ENCODE results near the gene NKX2-2.

DNA sequence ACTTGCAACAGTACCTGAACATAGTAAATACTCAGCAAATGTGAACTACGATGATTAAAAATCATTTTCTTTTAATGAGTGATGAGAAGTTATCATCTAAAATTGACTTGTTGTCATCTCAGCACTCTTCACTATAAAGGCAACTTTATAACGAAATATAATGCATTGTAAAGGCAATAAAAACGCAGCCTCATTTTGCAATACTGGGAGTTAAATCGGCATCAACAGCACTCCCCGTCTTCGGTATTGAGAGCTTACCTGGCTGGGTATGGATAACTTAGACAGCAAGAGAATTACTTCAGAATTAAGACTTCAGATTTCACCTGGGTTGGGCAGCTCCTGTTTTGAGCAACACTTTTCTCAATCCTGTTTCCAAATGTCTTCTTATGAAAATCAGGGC is 20.8 kb downstream of the NKX2-2 start:
- TF ChIP-seq, protein P1, sequence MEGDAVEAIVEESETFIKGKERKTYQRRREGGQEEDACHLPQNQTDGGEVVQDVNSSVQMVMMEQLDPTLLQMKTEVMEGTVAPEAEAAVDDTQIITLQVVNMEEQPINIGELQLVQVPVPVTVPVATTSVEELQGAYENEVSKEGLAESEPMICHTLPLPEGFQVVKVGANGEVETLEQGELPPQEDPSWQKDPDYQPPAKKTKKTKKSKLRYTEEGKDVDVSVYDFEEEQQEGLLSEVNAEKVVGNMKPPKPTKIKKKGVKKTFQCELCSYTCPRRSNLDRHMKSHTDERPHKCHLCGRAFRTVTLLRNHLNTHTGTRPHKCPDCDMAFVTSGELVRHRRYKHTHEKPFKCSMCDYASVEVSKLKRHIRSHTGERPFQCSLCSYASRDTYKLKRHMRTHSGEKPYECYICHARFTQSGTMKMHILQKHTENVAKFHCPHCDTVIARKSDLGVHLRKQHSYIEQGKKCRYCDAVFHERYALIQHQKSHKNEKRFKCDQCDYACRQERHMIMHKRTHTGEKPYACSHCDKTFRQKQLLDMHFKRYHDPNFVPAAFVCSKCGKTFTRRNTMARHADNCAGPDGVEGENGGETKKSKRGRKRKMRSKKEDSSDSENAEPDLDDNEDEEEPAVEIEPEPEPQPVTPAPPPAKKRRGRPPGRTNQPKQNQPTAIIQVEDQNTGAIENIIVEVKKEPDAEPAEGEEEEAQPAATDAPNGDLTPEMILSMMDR (IDR thresholded peaks at IDR 0.05; ENCODE audit: insufficient read depth, low read depth, low read length) = no peak
- TF ChIP-seq EZH2 (IDR thresholded peaks at IDR 0.05; ENCODE audit: insufficient read depth, low read length) = no peak

Measured in astrocyte (in vitro differentiated cells and primary cell).